Measurements from ENCODE around the gene AMT. TPM values are rescaled to one million over a fixed set of nuclear protein-coding genes. Genes with fewer than 3 reads are reported as not detected.

The AMT gene
- total and polyA plus RNA-seq, 2 of the 13 experiments (the other 11 are each of a cell fraction or from before 2014, with no cell fraction given), result 35.3 to 59.0 TPM

- TF ChIP-seq ZNF407 (CRISPR knock-in tag; IDR thresholded peaks at IDR 0.05; ENCODE audit: not compliant biosample characterization) (peak; percentile 92), PHB2 (IDR thresholded peaks at IDR 0.05; ENCODE audit: partially characterized antibody) (no peak), ZNF33B (CRISPR knock-in tag; IDR thresholded peaks at IDR 0.05) (0 out of 2 replicates have a peak, but pooled peaks have one; percentile 59), ATF2 (CRISPR knock-in tag; IDR thresholded peaks at IDR 0.05) (peak; percentile 66; the same call in 1 of the 2 replicates), HDAC1 (CRISPR knock-in tag; IDR thresholded peaks at IDR 0.05) (peak; percentile 76), KDM2A (CRISPR knock-in tag; IDR thresholded peaks at IDR 0.05; ENCODE audit: borderline replicate concordance, low read depth) (peak; percentile 75; the same call in 1 of the 2 replicates), ZNF724P (CRISPR knock-in tag; IDR thresholded peaks at IDR 0.05; ENCODE audit: borderline replicate concordance) (peak; percentile 53; the same call in 1 of the 2 replicates), ZNF34 (CRISPR knock-in tag; IDR thresholded peaks at IDR 0.05; ENCODE audit: borderline replicate concordance) (no peak), MZF1 (CRISPR knock-in tag; IDR thresholded peaks at IDR 0.05; ENCODE audit: borderline replicate concordance) (0 out of 2 replicates have a peak, but pooled peaks have one; percentile 27), ZNF263 (CRISPR knock-in tag; IDR thresholded peaks at IDR 0.05) (peak; percentile 65; the same call in 1 of the 2 replicates), ZNF3 (CRISPR knock-in tag; IDR thresholded peaks at IDR 0.05) (no peak), MBD4 (IDR thresholded peaks at IDR 0.05; ENCODE audit: borderline replicate concordance, low read length) (no peak), FOXA1 (IDR thresholded peaks at IDR 0.05) (no peak), FOXA1 (CRISPR knock-in tag; IDR thresholded peaks at IDR 0.05) (no peak), IRX3 (CRISPR knock-in tag; IDR thresholded peaks at IDR 0.05; ENCODE audit: borderline replicate concordance, low read depth) (peak; percentile 83), KLF12 (CRISPR knock-in tag; IDR thresholded peaks at IDR 0.05; ENCODE audit: borderline replicate concordance) (peak; percentile 84; the same call in 1 of the 2 replicates), ZNF136 (CRISPR knock-in tag; IDR thresholded peaks at IDR 0.05; ENCODE audit: low read depth) (peak; percentile 92), CHD4 (IDR thresholded peaks at IDR 0.05; ENCODE audit: borderline replicate concordance, low read length) (no peak), RFXAP (CRISPR knock-in tag; IDR thresholded peaks at IDR 0.05; ENCODE audit: borderline replicate concordance) (peak; percentile 65; the same call in 1 of the 2 replicates), POLR2AphosphoS5 (IDR thresholded peaks at IDR 0.05; ENCODE audit: low read depth, low read length) (peak; percentile 99), ZC3H4 (CRISPR knock-in tag; IDR thresholded peaks at IDR 0.05; ENCODE audit: borderline replicate concordance) (peak; percentile 44; the same call in 1 of the 2 replicates), SP4 (CRISPR knock-in tag; IDR thresholded peaks at IDR 0.05) (0 out of 2 replicates have a peak, but pooled peaks have one; percentile 16)
Observed at GRCh38 chr3:49411968-49412631, 10.2 kb downstream of the AMT start, which contains the start of the genes RHOA and TCTA (continued).

Data from HepG2 (cell line).